Measurements from ENCODE around the gene DYSF. TPM values are rescaled to one million over a fixed set of nuclear protein-coding genes. Genes with fewer than 3 reads are reported as not detected.

Gene DYSF
- total RNA-seq, 1 experiment from 2014 or later: 0.31 TPM

- in situ Hi-C loops (cut with HindIII; ENCODE audit: low pct_unique_long_range_greater_than_20kb, low sequenced_read_pairs): no loop called here
- no peak for DNase-seq (ENCODE audit: low read depth, low spot score)
- no peaks in the 10 kb centered on the region for H3K4me1 ChIP-seq (ENCODE audit: control insufficient read depth, insufficient read depth, low read length)
- ATAC-seq: no peak
- POLR2A ChIA-PET: no interaction called here
- CTCF ChIA-PET: interaction anchor here (0.6 kb wide), 1 partner anchor 546 kb away, joined by 3 read pairs; no protein-coding TSS in a partner anchor
- peaks cover 8% of the 10 kb centered on the region for H3K27me3 ChIP-seq (ENCODE audit: control insufficient read depth, insufficient read depth, low read length)
- TF ChIP-seq, protein P1, sequence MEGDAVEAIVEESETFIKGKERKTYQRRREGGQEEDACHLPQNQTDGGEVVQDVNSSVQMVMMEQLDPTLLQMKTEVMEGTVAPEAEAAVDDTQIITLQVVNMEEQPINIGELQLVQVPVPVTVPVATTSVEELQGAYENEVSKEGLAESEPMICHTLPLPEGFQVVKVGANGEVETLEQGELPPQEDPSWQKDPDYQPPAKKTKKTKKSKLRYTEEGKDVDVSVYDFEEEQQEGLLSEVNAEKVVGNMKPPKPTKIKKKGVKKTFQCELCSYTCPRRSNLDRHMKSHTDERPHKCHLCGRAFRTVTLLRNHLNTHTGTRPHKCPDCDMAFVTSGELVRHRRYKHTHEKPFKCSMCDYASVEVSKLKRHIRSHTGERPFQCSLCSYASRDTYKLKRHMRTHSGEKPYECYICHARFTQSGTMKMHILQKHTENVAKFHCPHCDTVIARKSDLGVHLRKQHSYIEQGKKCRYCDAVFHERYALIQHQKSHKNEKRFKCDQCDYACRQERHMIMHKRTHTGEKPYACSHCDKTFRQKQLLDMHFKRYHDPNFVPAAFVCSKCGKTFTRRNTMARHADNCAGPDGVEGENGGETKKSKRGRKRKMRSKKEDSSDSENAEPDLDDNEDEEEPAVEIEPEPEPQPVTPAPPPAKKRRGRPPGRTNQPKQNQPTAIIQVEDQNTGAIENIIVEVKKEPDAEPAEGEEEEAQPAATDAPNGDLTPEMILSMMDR (IDR thresholded peaks at IDR 0.05): no peak
- TF ChIP-seq TCF7L2 (IDR thresholded peaks at IDR 0.05; ENCODE audit: low read depth, low read length) (no peak), SIN3A (IDR thresholded peaks at IDR 0.05; ENCODE audit: borderline replicate concordance, insufficient read depth, low read depth, low read length) (no peak), POLR2AphosphoS5 (IDR thresholded peaks at IDR 0.05; ENCODE audit: low read depth, low read length) (no peak)
- TF ChIP-seq, protein P2, sequence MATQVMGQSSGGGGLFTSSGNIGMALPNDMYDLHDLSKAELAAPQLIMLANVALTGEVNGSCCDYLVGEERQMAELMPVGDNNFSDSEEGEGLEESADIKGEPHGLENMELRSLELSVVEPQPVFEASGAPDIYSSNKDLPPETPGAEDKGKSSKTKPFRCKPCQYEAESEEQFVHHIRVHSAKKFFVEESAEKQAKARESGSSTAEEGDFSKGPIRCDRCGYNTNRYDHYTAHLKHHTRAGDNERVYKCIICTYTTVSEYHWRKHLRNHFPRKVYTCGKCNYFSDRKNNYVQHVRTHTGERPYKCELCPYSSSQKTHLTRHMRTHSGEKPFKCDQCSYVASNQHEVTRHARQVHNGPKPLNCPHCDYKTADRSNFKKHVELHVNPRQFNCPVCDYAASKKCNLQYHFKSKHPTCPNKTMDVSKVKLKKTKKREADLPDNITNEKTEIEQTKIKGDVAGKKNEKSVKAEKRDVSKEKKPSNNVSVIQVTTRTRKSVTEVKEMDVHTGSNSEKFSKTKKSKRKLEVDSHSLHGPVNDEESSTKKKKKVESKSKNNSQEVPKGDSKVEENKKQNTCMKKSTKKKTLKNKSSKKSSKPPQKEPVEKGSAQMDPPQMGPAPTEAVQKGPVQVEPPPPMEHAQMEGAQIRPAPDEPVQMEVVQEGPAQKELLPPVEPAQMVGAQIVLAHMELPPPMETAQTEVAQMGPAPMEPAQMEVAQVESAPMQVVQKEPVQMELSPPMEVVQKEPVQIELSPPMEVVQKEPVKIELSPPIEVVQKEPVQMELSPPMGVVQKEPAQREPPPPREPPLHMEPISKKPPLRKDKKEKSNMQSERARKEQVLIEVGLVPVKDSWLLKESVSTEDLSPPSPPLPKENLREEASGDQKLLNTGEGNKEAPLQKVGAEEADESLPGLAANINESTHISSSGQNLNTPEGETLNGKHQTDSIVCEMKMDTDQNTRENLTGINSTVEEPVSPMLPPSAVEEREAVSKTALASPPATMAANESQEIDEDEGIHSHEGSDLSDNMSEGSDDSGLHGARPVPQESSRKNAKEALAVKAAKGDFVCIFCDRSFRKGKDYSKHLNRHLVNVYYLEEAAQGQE (IDR thresholded peaks at IDR 0.05; ENCODE audit: insufficient read depth in 1 of 2, low read depth in 2 of 2, low read length in 1 of 2): no peak
- no peaks in the 10 kb centered on the region for H3K9me3 ChIP-seq (ENCODE audit: control insufficient read depth, insufficient read depth, low read depth, low read length)
- BruUV-seq (replicated peaks): no TSS peak
- H3K4me3 ChIP-seq (ENCODE audit: low read depth in 2 of 2, low read length in 2 of 2): no peak overlapping the region
- no peak overlapping the region for H3K27ac ChIP-seq (ENCODE audit: low read length)
- intact Hi-C loops (cut with micrococcal nuclease; ENCODE audit: unreplicated experiment): no loop called here
- no peaks in the 10 kb centered on the region for H3K36me3 ChIP-seq (ENCODE audit: control insufficient read depth, insufficient read depth, low read length)
These were observed 220.9 kb downstream of the DYSF start for GRCh38 chr2:71674158-71674851.

- no TSS peak for BruUV-seq (replicated peaks)
- TF ChIP-seq TCF7L2 (IDR thresholded peaks at IDR 0.05; ENCODE audit: low read depth, low read length) (no peak), SIN3A (IDR thresholded peaks at IDR 0.05; ENCODE audit: borderline replicate concordance, insufficient read depth, low read depth, low read length) (no peak)
- TF ChIP-seq, protein P2 (IDR thresholded peaks at IDR 0.05; ENCODE audit: insufficient read depth in 1 of 2, low read depth in 2 of 2, low read length in 1 of 2): no peak
- H3K4me3 ChIP-seq (ENCODE audit: low read depth in 2 of 2, low read length in 2 of 2): no peak overlapping the region
- POLR2A ChIA-PET: no interaction called here
- ATAC-seq (no peak), DNase-seq (ENCODE audit: low read depth, low spot score) (no peak)
- H3K4me1 ChIP-seq (ENCODE audit: control insufficient read depth, insufficient read depth, low read length): no peaks in the 10 kb centered on the region
- no peak overlapping the region for H3K27ac ChIP-seq (ENCODE audit: low read length)
- CTCF ChIA-PET: no interaction called here
- H3K9me3 ChIP-seq (ENCODE audit: control insufficient read depth, insufficient read depth, low read depth, low read length): no peaks in the 10 kb centered on the region
- no peaks in the 10 kb centered on the region for H3K36me3 ChIP-seq (ENCODE audit: control insufficient read depth, insufficient read depth, low read length)
- intact Hi-C loops (cut with micrococcal nuclease; ENCODE audit: unreplicated experiment) (no loop called here), in situ Hi-C loops (cut with HindIII; ENCODE audit: low pct_unique_long_range_greater_than_20kb, low sequenced_read_pairs) (no loop called here)
- H3K27me3 ChIP-seq (ENCODE audit: control insufficient read depth, insufficient read depth, low read length): peaks cover 8% of the 10 kb centered on the region
These were observed 221.9 kb downstream of the DYSF start for GRCh38 chr2:71675296-71675695.
